HS-5 (cell line): ENCODE results near the gene NCKAP5.
"Not testable (repeated sequence)": the region's sequence is repeated elsewhere in the genome, so short reads cannot be mapped to it uniquely, and the experiment has no call there.

ENCODE experiments used
- DNase-seq: peaks from one replicate; pipeline ENCODE4 v3.0.0-alpha.2; 2012; ENCODE audit warnings: low read depth

NCKAP5 gene

DNA sequence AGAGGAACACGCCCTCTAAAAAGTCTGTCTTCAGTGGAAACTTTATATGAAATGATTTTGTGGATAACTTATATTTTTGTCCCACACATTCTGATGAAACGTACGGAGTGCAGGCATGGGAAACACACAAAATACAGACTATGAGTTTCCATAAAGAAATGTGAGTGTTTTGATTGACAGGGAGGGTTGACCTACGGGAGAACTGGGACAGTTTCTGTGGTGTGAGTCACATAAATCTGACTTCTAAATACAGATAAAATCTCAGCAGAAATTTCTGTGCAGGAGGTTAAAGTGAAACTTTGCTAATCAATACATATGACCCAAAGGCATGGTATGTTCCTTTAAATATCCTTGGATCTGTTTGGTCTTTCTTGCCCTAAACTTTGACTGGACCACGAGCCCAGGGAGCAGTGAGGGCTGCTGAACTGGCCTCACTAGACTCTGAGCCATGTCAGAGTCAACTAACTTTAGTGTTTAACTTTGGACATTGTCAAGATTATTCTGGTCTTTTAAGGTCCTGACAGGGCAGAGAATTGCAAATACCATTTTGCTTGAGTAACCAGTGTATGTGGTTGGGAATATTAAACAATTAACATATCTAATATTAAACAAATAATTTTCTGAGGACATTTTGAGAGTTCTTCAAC, 691.4 kb downstream of the NCKAP5 start:
- DNase-seq, result no peak

GRCh38 chr2:132875193-132875592, 693.1 kb downstream of the NCKAP5 start:
- no peak for DNase-seq

DNA sequence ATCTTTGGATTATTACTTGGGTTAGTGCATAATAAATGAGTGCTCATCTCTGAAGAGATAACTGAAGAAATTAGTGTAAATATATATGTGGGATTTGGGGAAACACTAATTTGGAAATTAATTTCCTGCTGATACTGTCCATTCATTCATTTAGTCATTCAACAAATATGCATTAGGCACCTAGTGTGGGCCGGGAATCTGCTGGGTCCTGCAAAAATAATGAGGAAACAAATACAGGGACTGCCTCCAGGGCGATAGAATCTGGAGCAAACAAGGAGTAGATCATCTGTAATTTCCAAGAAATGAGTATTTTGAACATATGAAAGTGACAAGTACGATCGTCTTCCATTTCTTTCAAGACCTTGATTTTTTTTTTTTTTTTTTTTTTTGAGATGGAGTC, 694.5 kb downstream of the NCKAP5 start:
- no peak for DNase-seq

DNA sequence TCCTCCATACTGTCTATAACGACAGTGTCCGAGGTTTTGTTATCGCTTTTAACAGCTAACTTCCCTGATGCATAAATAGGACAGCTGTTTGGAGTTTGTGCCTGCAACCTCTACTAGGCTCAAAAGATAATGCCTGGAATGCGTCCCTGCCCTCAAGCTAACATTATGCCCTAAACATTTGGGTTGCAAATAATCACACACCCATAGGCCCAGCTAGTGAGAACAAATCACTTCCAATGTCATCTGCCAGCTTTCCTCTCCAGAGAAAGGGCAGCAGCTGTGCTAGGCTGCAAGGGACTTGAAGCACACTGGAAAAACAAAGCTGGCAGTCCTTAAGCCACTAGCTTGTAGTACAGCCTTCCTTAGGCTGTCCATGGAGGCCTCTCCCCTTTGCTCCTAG, 696.4 kb downstream of the NCKAP5 start:
- no peak for DNase-seq

DNA sequence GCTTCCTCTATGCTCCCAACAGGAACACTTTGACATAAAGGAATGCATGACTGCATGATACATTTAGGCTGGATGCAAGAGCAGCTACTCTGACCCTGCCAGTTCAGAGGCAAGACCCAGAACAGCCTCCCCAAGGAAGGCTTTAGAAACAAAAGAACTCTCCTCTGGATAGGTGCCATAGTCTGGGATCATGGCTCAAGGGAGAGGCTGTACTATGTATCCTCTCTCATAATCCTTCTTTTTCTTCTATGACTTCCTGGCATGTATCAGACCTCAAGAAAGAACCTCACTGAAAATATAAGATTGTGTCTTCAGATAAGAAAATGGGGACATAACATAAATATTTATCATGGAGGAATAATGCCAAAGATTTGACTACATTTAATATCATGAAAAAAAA, 704.3 kb downstream of the NCKAP5 start:
- no peak for DNase-seq

DNA sequence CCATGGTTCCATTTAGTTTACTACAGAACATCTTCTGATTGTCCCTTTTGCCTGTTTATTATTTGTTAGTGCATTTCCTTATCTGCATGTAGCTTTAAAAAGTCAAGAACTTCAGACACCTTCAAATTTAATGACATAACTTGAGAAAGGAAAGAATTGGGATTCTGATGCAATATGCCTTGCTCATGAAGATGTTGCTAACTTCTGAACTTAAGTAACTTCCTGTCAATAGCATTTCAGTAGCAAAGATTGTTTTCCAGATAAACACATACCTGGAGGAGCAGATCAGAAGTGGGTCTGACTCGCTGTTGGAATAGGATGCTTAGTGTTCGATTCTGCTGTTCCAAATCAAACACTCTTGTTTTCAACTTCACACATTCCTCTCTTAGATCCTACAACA, 708.0 kb downstream of the NCKAP5 start:
- no peak for DNase-seq

GRCh38 chr2:132859590-132859989, 708.7 kb downstream of the NCKAP5 start:
- DNase-seq, result no peak

DNA sequence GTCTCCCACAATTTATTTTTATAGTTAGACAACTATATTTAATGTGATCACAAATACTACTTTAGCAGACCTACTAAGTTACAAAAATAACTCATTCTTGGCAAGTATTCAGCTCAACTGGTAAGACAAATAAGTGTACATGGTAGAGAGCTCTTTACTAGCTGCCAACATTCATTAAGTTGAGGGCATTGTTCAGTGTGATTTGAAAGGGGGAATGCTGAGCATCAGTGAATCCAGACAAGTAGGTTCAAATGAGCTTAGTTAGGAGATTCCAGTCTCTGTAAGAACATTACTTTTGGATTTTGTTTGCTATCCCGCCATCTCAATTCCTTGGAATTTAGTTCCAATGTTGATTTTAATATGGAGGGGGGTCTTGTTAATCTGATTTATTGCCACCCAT, 710.9 kb downstream of the NCKAP5 start:
- DNase-seq, result no peak

- no peak for DNase-seq
These were observed 717.6 kb downstream of the NCKAP5 start for GRCh38 chr2:132850688-132851087.

DNA sequence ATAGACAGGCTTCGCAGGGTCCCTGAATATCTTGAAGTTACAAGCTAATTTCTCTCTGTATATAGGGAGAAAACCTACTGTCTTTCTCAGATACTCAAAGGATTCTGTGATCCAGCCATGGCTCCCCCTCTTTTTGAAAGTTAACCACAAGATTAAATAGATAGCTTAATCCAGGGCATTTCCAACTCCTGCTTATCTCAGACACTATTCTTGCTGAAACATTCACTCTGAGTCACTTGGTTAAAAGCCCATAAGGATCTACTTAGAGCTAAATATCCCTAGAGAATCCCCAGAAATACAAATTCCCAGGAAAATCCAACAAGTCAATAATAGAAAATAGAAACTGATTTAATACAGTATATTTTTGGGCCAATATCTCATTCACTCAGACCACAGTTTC, 719.1 kb downstream of the NCKAP5 start:
- peak; percentile 13 for DNase-seq

DNA sequence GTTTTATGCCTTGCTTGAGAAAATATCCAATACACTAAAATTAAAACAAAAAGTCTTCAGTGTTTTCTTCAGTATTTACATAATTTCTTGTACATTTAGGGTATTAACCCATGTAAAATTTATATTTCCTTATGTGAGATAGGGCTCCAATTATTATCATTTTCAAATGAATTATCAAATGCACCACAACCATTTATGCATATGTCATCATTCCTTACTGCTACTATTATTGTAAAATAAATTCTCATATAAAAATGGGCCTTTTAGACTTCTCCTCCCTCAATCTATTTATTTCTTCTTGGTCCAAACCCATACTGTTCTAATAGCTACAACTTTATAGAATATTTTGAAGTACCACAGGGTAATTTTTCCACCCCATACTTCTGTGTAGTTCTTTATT, 722.9 kb downstream of the NCKAP5 start:
- DNase-seq, result no peak

DNA sequence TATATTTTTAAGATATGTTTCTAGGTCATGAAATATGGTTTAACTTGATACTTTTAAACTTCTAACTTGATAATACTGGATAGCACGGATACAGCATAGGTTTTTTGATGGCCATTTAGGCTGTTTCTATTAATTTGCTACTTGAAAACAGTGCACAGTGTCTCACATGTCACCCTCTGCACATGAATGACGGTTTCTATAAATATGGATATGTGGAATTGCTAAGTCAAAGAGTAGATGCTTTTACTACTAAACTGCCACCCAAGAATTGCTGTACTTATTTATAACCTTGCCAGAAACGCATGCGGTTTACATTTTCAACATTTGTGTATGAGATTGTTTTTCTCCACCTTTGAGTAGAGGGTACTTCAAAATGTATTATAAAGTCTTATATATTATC, 723.7 kb downstream of the NCKAP5 start:
- no peak for DNase-seq

- no peak for DNase-seq
These were observed 730.5 kb downstream of the NCKAP5 start for GRCh38 chr2:132837769-132838168.

- no peak for DNase-seq
These were observed 737.9 kb downstream of the NCKAP5 start for GRCh38 chr2:132830321-132830827.

DNA sequence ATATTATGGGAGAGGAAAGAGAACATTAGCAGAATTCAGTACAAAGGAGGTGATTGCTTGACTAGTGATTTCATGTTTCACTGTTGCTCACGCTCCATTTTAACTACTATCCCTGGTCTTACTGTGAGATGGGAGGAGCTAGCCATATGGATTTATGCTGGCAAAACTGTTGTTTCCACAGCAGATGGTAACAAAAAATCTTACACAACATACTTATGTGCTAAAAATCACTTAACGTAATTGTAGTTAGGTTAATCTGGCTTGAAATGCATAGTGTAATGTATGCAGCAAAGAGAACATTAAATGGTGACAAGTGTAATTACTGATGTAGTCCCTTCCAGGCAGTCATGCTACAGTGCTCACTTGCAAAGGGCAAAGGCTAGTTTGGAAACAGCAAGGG, 742.7 kb downstream of the NCKAP5 start:
- DNase-seq, result no peak

DNA sequence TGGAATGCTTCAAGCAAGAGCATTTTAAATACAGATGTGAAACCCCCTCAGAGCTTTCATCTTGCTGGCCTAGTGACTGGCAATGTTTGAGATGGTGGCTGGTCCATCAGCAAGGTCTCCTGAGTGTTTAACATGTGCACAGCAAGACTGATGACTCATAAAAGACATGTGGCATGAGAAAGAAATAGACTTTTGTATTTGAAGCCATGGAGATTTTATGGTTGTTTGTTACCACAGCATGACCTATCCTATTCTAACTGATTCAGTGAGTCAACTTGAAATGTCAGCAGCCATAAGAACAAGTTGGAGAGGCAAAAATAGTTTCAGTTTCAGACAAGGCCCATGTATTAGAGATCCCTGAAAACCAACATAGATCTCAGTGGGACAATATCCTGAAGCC, 743.5 kb downstream of the NCKAP5 start:
- DNase-seq, result no peak

DNA sequence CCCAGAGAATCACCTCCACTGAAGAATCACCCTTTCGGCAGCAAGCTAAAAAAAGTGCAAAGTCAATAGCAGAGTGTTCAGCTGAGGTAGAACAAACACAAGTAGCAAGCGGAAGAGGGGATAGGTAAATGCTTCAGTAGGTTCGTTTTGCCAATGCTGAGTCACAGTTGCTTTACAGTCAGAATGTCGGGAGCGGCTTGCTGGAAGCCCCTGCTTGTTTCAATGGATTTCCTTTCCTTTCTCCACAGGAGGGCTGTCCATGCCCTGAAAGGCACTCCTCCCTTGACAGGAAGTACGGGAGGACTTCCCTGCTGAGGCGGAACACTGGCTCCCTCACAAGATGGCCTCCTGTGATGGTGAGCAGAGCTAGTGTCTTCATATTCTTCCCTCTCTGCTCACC, 752.0 kb downstream of the NCKAP5 start:
- DNase-seq, result no peak

GRCh38 chr2:132815516-132815915, 752.7 kb downstream of the NCKAP5 start:
- DNase-seq, result peak; percentile 91

GRCh38 chr2:132814651-132815050, 753.6 kb downstream of the NCKAP5 start:
- no peak for DNase-seq

- DNase-seq, result no peak
These were observed 754.8 kb downstream of the NCKAP5 start for GRCh38 chr2:132813422-132813821.

- no peak for DNase-seq
These were observed 756.9 kb downstream of the NCKAP5 start for GRCh38 chr2:132811148-132811915.

DNA sequence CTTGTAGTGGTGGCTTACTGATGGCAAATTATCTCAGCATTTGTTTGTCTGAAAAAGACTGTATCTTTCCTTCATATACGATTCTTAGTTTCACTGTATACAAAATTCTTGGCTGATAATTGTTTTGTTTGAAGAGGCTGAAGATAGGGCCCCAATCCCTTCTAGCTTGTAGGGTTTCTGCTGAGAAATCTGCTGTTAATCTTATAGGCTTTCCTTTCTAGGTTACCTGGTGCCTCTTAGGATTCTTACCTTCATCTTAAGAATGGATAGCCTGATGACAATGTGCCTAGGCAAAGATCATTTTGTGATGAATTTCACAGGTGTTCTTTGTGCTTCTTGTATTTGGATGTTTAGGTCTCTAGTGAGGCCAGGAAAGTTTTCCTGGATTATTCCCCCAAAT, 758.3 kb downstream of the NCKAP5 start:
- DNase-seq, result not testable (repeated sequence)

GRCh38 chr2:132804051-132804450, 764.2 kb downstream of the NCKAP5 start:
- peak; percentile 35 for DNase-seq

DNA sequence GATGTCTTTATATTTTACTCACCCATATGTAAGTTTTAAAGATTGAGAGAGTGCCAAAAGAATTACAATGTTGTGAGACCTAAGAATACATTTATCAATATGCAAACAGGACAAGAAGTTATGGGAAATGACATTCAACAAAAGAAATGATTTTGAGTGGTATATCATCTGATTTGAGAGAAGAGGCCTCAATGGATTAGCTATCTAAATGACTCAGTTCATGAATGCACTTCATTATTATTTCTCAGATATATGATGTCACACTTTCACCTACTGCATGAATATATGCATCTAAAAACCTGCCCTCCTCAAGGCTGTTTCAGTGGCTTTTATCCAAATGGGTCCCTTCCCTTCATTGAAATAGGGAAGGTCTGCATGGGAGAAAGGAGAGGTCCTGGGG, 769.9 kb downstream of the NCKAP5 start:
- no peak for DNase-seq
